ENCODE data around the gene TWF2. TPM values are rescaled to one million over a fixed set of nuclear protein-coding genes. Genes with fewer than 3 reads are reported as not detected.

TWF2 gene
- total RNA-seq, 1 donor from 2014 or later, result 26.6 TPM

GRCh38 chr3:52218026-52218425, 20.9 kb downstream of the TWF2 start:
- Mint-ChIP-seq H3K4me1 (peaks cover 10% of the 10 kb centered on the region), H3K27ac (no peak overlapping the region), H3K27me3 (ENCODE audit: low read depth) (no peaks in the 10 kb centered on the region), H3K36me3 (peaks cover 26% of the 10 kb centered on the region), H3K4me3 (no peak overlapping the region), H3K9me3 (no peaks in the 10 kb centered on the region)
- DNase-seq (ENCODE audit: low spot score in 2 of 2, unreplicated experiment in 2 of 2), result no peak
- no peak for TF ChIP-seq CTCF (IDR thresholded peaks at IDR 0.05; ENCODE audit: unreplicated experiment)

GRCh38 chr3:52217409-52217805, 21.6 kb downstream of the TWF2 start:
- no peak for TF ChIP-seq CTCF (IDR thresholded peaks at IDR 0.05; ENCODE audit: unreplicated experiment)

GRCh38 chr3:52216585-52217408, 22.2 kb downstream of the TWF2 start:
- Mint-ChIP-seq H3K4me3 (no peak overlapping the region), H3K9me3 (no peaks in the 10 kb centered on the region), H3K4me1 (peaks cover 10% of the 10 kb centered on the region), H3K27ac (peak overlapping the region; percentile 31), H3K27me3 (ENCODE audit: low read depth) (no peaks in the 10 kb centered on the region), H3K36me3 (peaks cover 34% of the 10 kb centered on the region)
- DNase-seq (ENCODE audit: low spot score in 2 of 2, unreplicated experiment in 2 of 2), result no peak
- no peak for TF ChIP-seq CTCF (IDR thresholded peaks at IDR 0.05; ENCODE audit: unreplicated experiment)

More at GRCh38 chr3:52217409-52217805, 21.6 kb downstream of the TWF2 start:
- H3K36me3 Mint-ChIP-seq, result peaks cover 29% of the 10 kb centered on the region
- H3K27me3 Mint-ChIP-seq (ENCODE audit: low read depth), result no peaks in the 10 kb centered on the region
- DNase-seq (ENCODE audit: low spot score in 2 of 2, unreplicated experiment in 2 of 2), result no peak
- H3K4me3 Mint-ChIP-seq, result no peak overlapping the region
- H3K27ac Mint-ChIP-seq, result no peak overlapping the region
- no peaks in the 10 kb centered on the region for H3K9me3 Mint-ChIP-seq
- peaks cover 10% of the 10 kb centered on the region for H3K4me1 Mint-ChIP-seq

GRCh38 chr3:52215351-52215750, 23.6 kb downstream of the TWF2 start:
- DNase-seq (ENCODE audit: low spot score in 2 of 2, unreplicated experiment in 2 of 2), result no peak
- Mint-ChIP-seq H3K4me1 (peaks cover 10% of the 10 kb centered on the region), H3K27ac (peak overlapping the region; percentile 3), H3K27me3 (ENCODE audit: low read depth) (no peaks in the 10 kb centered on the region), H3K9me3 (no peaks in the 10 kb centered on the region), H3K36me3 (peaks cover 43% of the 10 kb centered on the region), H3K4me3 (no peak overlapping the region)
- TF ChIP-seq CTCF (IDR thresholded peaks at IDR 0.05; ENCODE audit: unreplicated experiment), result no peak

- no peaks in the 10 kb centered on the region for H3K27me3 Mint-ChIP-seq (ENCODE audit: low read depth)
- H3K27ac Mint-ChIP-seq, result no peak overlapping the region
- H3K36me3 Mint-ChIP-seq, result peaks cover 53% of the 10 kb centered on the region
- no peaks in the 10 kb centered on the region for H3K9me3 Mint-ChIP-seq
- H3K4me3 Mint-ChIP-seq, result no peak overlapping the region
- no peak for DNase-seq (ENCODE audit: low spot score in 2 of 2, unreplicated experiment in 2 of 2)
- peaks cover 2% of the 10 kb centered on the region for H3K4me1 Mint-ChIP-seq
- no peak for TF ChIP-seq CTCF (IDR thresholded peaks at IDR 0.05; ENCODE audit: unreplicated experiment)
These were observed 25.1 kb downstream of the TWF2 start for GRCh38 chr3:52213901-52214300.
